ENCODE results near the gene HAND2.

- no peak for TF ChIP-seq SOX5 (CRISPR knock-in tag; IDR thresholded peaks at IDR 0.05; ENCODE audit: borderline replicate concordance)
- TF ChIP-seq ATF2 (CRISPR knock-in tag; IDR thresholded peaks at IDR 0.05) = no peak
- TF ChIP-seq CTCF (CRISPR knock-in tag; IDR thresholded peaks at IDR 0.05) = no peak
- no peak for TF ChIP-seq FOXA3 (CRISPR knock-in tag; IDR thresholded peaks at IDR 0.05)
- TF ChIP-seq CEBPB (IDR thresholded peaks at IDR 0.05; ENCODE audit: borderline replicate concordance, low read depth, low read length) = no peak
- TF ChIP-seq MXI1 (IDR thresholded peaks at IDR 0.05; ENCODE audit: borderline replicate concordance, low read depth, low read length) = no peak
- no peak for TF ChIP-seq CBX5 (CRISPR knock-in tag; IDR thresholded peaks at IDR 0.05; ENCODE audit: borderline replicate concordance)
- TF ChIP-seq ZMAT3 (CRISPR knock-in tag; conservative IDR thresholded peaks at IDR 0.05) = no peak
These were observed 5.3 kb upstream of the HAND2 start for GRCh38 chr4:173535165-173535902.
